Mucosa of descending colon (tissue), 3 donors: ENCODE data around the gene NCCRP1. TPM values are rescaled to one million over a fixed set of nuclear protein-coding genes. Genes with fewer than 3 reads are reported as not detected.

Experiments
- ATAC-seq: fragments of 200-7000 bp; cut with Tn5 transposase; one replicate; pipeline ENCODE4 v1.9.1; 2020; ENCODE audit warnings: mild to moderate bottlenecking, moderate library complexity
- DNase-seq, 3 donors: peaks; one replicate each; pipeline ENCODE4 v3.0.0-alpha.2; 2020
- H3K36me3 ChIP-seq: fragments of 200-600 bp; one replicate; pipeline ENCODE4 v1.8.0; 2021; ENCODE audit warnings: low read depth, mild to moderate bottlenecking
- H3K4me1 ChIP-seq: fragments of 200-600 bp; one replicate; pipeline ENCODE4 v1.8.0; 2021; ENCODE audit warnings: low read depth, mild to moderate bottlenecking
- H3K4me3 ChIP-seq: fragments of 200-600 bp; one replicate; pipeline ENCODE4 v1.8.0; 2021; ENCODE audit warnings: mild to moderate bottlenecking
- H3K9me3 ChIP-seq: fragments of 200-600 bp; one replicate; pipeline ENCODE4 v1.8.0; 2021; ENCODE audit warnings: mild to moderate bottlenecking
- intact Hi-C, 2 donors: fragments of 100-400 bp; cut with DNase I in 1 of 2; cut with micrococcal nuclease in 1 of 2; formaldehyde crosslinking; loops; one replicate each; pipeline versions ENCODE4 v1.11.0 to v1.11.1; 2022; cut with DNase I, micrococcal nuclease
- total RNA-seq, 3 donors: library from RNA; stranded (reverse); fragmentation: NEBNext Ultra II Directional in 2 of 3; extraction: Animal tissue kit (Norgen Biotek cat#: 25700) in 2 of 3; gene quantifications; one replicate each; pipeline versions ENCODE4 v1.2.1 to v1.2.4, GENCODE V29; 2021 to 2023
- TF ChIP-seq, protein P1 (sequence below): fragments of 200-600 bp; IDR thresholded peaks from one replicate; pipeline ENCODE4 v1.8.0; 2022; ENCODE audit warnings: antibody characterized with exemption, mild to moderate bottlenecking
- donor health status: DM: no; HTN: no; CAD: no; lungs with moderate emphysema.
- donor health status: DM: no; HTN: no; CAD: no.
- donor health status: DM: no; HTN: yes; CAD: no.

Gene NCCRP1
- total RNA-seq, 3 donors from 2014 or later: 0.14 TPM; not detected in 2

DNA sequence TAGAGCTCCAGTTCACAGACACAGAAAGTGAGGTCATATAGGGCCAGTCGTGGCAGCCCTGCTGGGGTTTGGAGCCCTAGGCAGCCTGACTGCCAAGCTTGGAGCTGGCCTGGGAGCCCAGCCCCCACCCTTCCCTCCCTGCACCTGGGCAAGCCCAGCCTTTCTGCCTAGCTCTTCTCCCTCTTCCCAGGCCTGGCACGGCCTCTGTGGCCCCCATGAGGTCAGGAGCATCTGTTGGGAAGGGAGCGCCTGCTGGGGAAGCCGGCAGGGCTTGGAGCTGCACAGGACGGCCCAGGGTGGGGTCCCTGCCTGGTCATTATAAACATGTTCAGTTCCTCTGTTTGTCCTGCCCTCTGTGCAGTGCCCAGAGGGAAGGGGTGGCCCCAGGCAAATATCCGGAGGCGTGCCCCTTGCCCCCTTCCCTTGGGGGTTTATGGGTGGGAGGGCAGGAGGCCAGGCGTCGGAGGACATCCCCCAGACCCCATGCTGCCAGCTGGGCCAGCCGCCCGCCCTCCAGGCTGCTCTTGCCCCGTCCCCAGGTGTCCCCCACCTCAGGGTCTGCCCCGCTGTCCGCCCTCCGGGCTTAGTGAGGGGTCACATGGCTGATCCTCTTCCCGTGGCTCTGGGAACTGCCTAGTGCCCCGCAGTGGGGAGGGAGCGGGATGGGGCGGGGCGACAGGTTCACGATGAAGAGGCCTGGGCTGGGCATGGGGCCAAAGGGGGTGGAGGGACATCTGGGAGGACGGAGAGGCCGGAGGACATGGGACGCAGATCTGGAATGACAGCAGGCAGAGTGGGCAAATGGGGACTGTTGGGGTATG, 30.0 kb upstream of the NCCRP1 start:
- peaks cover 21% of the 10 kb centered on the region for H3K4me1 ChIP-seq
- H3K4me3 ChIP-seq: no peak overlapping the region
- intact Hi-C loops: no loop called here
- H3K36me3 ChIP-seq: no peaks in the 10 kb centered on the region
- ATAC-seq (peak; percentile 85), DNase-seq (peak; percentile 86 to 92 (median 90))
- TF ChIP-seq, protein P1, sequence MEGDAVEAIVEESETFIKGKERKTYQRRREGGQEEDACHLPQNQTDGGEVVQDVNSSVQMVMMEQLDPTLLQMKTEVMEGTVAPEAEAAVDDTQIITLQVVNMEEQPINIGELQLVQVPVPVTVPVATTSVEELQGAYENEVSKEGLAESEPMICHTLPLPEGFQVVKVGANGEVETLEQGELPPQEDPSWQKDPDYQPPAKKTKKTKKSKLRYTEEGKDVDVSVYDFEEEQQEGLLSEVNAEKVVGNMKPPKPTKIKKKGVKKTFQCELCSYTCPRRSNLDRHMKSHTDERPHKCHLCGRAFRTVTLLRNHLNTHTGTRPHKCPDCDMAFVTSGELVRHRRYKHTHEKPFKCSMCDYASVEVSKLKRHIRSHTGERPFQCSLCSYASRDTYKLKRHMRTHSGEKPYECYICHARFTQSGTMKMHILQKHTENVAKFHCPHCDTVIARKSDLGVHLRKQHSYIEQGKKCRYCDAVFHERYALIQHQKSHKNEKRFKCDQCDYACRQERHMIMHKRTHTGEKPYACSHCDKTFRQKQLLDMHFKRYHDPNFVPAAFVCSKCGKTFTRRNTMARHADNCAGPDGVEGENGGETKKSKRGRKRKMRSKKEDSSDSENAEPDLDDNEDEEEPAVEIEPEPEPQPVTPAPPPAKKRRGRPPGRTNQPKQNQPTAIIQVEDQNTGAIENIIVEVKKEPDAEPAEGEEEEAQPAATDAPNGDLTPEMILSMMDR: no peak
- no peaks in the 10 kb centered on the region for H3K9me3 ChIP-seq

DNA sequence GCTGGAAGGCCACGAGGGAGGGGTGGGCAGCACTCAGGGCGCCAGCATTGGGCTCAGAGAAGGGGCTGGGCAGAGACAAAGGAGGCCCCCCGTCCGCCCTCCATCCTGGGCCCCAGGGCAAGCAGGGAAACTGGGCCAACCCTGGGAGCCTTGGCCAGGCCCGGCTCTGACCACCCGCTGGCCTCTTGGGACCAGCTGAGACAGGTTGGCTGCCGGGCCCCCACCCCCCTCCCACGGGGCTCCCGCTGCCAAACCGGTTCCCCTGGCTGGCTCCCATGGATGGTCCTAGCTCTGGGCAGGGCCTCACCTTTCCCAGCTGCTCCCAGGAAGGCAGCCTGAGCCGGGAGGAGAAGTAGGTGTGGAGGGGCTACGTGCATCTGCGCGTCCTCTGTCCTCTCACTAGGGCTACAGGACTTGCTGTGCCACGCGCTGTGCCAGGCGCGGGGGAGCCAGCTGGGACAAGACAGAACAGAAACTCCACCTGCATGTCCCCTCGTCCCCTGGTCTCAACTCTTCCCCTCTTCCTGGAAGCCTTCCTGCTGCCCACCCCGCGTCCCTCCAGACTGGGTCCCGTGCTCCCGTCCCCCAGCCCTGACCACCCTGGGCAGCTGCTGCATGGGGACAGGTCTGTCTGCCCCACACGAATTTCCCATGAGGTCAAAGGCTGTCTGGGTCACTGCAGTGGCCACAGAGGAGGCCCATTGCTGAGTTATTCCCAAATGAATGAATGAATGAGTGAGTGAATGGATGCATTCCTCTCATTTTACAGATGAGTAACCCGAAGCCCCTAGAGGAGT, 29.1 kb upstream of the NCCRP1 start:
- H3K4me3 ChIP-seq: no peak overlapping the region
- ATAC-seq (peak; percentile 76), DNase-seq (peak; percentile 51 to 74 (median 73))
- H3K4me1 ChIP-seq: peaks cover 21% of the 10 kb centered on the region
- TF ChIP-seq, protein P1: no peak
- no peaks in the 10 kb centered on the region for H3K36me3 ChIP-seq
- H3K9me3 ChIP-seq: no peaks in the 10 kb centered on the region
- intact Hi-C loops: no loop called here

DNA sequence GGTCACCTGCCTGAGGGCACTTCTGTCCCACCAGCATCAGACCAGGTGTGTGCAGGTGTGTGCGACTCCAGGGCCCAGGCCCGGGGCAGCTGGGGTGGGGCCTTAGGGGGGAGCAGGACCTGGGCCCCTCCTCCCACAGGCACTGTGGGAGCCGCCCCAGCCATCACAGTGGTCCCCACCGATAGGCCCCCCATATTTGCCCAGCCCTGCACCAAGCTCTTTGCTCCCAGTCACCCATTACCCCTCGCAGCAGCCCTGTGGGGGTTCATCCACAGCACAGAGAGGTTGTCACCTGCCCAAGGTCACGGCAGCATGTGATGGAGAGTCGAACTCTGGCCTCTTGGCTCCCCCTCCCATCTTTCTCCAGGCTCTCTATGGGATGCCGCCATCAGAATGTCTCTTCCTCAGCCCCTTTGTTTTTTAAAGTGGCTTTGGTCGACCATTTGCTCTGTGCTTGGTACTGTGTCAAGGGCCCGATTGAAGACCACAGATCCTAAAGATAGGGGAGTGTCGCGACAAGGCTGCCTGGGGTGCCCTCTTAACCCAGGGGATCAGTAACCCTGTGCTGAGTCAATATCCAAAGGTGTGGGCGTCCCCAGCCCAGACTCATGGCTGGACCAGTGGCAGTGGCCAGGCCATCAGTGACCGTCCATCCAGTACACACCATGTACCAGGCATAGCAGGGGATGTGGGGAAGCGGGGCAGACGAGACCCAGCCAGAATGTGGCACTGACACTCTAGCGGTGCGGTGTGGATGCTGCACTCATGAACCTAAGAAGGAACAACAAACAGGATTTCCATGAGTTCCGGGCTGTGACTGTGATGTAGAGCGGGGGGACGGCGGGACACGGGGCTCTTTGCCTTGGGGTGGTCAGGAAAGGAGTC, 28.3 kb upstream of the NCCRP1 start:
- no peak for DNase-seq
- TF ChIP-seq, protein P1: no peak
- ATAC-seq: no peak
- no peaks in the 10 kb centered on the region for H3K9me3 ChIP-seq
- peaks cover 21% of the 10 kb centered on the region for H3K4me1 ChIP-seq
- no peak overlapping the region for H3K4me3 ChIP-seq
- intact Hi-C loops: no loop called here
- H3K36me3 ChIP-seq: no peaks in the 10 kb centered on the region

DNA sequence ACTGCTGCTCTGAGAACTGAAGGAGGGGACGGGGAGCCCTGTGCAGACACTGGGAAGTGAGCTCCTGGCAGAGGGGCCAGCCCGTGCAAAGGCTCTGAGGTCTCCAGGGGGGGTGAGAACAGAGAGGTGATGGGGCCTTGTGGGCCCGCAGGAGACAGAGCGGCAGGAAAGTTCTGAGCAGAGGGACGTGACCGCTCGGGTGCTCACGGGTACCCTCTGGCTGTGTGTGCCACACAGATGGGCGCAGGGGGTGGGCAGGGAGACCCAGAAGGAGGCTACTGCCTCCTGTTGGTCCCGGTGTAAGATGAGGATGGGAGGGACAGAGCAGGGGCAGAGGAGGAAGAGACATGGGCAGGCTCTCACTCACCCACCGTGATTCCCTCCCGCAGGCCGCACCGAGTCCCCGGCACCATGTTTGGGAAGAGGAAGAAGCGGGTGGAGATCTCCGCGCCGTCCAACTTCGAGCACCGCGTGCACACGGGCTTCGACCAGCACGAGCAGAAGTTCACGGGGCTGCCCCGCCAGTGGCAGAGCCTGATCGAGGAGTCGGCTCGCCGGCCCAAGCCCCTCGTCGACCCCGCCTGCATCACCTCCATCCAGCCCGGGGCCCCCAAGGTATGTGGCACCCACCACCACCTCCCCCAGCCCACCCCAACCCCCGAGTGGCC, 27.5 kb upstream of the NCCRP1 start:
- peaks cover 21% of the 10 kb centered on the region for H3K4me1 ChIP-seq
- intact Hi-C loops: no loop called here

More for the DNA sequence above, 27.5 kb upstream of the NCCRP1 start:
- no peaks in the 10 kb centered on the region for H3K9me3 ChIP-seq
- H3K4me3 ChIP-seq: no peak overlapping the region
- DNase-seq: no peak
- ATAC-seq: no peak
- no peaks in the 10 kb centered on the region for H3K36me3 ChIP-seq
- TF ChIP-seq, protein P1: no peak
